ENCODE measurements around the gene SHB. TPM values are rescaled to one million over a fixed set of nuclear protein-coding genes. Genes with fewer than 3 reads are reported as not detected.

SHB gene
- total RNA-seq, 2 donors from 2014 or later: 53.2 to 54.8 TPM

DNA sequence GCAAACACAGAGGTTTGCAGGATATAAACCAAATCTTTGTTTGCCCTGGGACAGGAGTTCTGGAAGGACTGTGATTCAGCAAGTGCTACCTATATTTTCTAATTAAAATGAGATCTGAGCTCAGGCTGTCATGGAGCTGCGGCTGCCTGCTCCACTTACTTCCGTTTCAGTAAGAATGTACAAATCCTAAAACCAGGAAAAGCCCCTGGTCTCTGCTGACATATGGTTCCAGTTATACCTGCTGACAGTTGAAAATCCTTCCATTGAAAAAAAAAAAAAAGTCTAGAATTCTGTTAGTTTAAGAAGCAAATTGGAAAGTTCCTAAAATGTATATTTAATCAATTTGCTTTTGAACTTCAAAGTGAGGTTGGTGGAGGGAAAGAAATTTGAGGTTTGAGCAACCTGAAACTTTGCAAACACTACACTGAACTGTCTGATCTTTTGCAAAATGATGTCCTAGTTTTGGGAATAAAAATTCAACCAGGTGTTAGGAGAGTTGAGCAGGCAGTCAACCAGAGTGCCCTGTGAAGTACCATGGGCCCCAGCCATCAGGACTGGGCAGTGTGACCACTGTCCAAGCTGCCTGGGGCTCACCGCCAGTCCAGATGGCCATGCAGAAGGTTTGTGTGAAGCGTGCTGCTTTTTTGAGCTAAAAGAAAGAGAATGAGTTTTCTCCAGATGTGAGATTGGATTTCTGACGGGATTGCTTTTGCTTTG lies 50.6 kb downstream of the SHB start:
- Histone ChIP-seq H3K27me3 (replicated peaks; ENCODE audit: insufficient read depth) (no peaks in the 10 kb centered on the region), H3K9me3 (no peaks in the 10 kb centered on the region), H3K36me3 (no peaks in the 10 kb centered on the region), H3K4me3 (no peak overlapping the region), H3K27ac (peak overlapping the region; percentile 47 to 53), H3K4me1 (replicated peaks) (peaks cover 50% of the 10 kb centered on the region)
- TF ChIP-seq POLR2A (IDR thresholded peaks at IDR 0.05): no peak
- no peak for TF ChIP-seq POLR2AphosphoS5 (IDR thresholded peaks at IDR 0.05)
- TF ChIP-seq, protein P1, sequence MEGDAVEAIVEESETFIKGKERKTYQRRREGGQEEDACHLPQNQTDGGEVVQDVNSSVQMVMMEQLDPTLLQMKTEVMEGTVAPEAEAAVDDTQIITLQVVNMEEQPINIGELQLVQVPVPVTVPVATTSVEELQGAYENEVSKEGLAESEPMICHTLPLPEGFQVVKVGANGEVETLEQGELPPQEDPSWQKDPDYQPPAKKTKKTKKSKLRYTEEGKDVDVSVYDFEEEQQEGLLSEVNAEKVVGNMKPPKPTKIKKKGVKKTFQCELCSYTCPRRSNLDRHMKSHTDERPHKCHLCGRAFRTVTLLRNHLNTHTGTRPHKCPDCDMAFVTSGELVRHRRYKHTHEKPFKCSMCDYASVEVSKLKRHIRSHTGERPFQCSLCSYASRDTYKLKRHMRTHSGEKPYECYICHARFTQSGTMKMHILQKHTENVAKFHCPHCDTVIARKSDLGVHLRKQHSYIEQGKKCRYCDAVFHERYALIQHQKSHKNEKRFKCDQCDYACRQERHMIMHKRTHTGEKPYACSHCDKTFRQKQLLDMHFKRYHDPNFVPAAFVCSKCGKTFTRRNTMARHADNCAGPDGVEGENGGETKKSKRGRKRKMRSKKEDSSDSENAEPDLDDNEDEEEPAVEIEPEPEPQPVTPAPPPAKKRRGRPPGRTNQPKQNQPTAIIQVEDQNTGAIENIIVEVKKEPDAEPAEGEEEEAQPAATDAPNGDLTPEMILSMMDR (IDR thresholded peaks at IDR 0.05): no peak
- WGBS: 43% methylated on average over 5 of the region's 5 CpGs
- intact Hi-C loops (cut with DNase I): loop anchor here (5.0 kb wide), 1 partner anchor 49 kb away; the partner anchor contains the start of gene SHB
- DNase-seq (ENCODE audit: low spot score): no peak

DNA sequence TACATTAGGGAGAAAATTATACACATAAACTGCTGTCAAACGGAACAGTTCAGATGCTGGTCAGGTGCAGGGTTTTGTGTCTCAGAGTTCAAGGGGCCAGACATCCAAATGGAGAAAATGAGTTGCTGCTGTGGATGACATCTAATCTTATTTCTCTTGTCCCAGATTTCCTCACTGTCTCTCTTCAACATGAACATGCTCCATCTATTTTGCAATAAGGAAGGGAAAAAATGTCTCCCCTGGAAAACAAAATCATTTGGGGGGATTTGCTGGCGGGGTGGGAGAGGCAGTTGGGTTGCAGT lies 51.2 kb downstream of the SHB start:
- WGBS: 69% methylated on average over 2 of the region's 2 CpGs
- Histone ChIP-seq H3K27me3 (replicated peaks; ENCODE audit: insufficient read depth) (no peaks in the 10 kb centered on the region), H3K36me3 (no peaks in the 10 kb centered on the region), H3K4me3 (no peak overlapping the region), H3K27ac (peak overlapping the region in 1 of 2 donors; percentile 53), H3K4me1 (replicated peaks) (peaks cover 46% of the 10 kb centered on the region), H3K9me3 (no peaks in the 10 kb centered on the region)
- TF ChIP-seq POLR2A (IDR thresholded peaks at IDR 0.05) (no peak), POLR2AphosphoS5 (IDR thresholded peaks at IDR 0.05) (no peak)
- TF ChIP-seq, protein P1 (IDR thresholded peaks at IDR 0.05): no peak
- intact Hi-C loops (cut with DNase I): loop anchor here (2.0 to 5.0 kb wide), 2 partner anchors 49 to 79 kb away; partner anchors contain the start of gene SHB
- DNase-seq (ENCODE audit: low spot score): no peak

DNA sequence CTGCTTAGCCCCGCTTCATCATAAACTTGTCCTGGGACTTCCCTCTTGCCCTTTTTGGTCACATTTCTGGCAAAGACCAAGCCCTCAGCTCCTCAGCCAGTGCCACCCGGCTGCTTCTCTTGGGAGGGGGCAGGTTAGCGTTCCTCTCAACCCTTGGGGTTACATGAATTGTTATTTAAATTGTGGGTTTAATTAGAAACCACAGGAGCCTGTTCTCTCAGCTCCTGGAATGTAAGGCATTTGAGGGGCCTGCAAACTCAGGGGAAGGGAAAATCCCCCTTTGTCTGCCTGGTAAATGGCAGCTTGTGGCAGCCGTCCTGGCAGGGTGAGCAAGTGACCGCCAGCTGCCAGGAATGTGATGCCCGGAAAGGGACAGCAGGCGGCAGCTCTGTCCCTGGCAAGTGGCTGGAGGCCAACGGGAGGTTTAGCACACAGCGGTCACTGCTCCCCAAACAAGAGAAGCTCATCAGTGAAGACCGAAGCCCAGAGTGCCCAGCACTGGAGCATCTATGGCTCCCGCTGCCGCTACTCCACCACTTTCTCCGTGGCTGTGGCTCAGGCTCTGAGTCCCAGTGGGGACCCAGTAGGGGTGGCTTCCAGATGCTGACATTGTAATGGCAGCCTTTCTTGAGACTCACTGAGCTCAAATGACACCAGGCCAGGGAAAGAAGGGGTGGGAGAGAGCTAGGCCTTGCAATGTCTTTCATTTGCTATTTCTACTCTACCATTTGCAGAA lies 51.7 kb downstream of the SHB start:
- Histone ChIP-seq H3K4me1 (replicated peaks) (peaks cover 40% of the 10 kb centered on the region), H3K4me3 (no peak overlapping the region), H3K9me3 (no peaks in the 10 kb centered on the region), H3K27me3 (replicated peaks; ENCODE audit: insufficient read depth) (no peaks in the 10 kb centered on the region), H3K27ac (peak overlapping the region; percentile 53 to 63), H3K36me3 (no peaks in the 10 kb centered on the region)
- DNase-seq (ENCODE audit: low spot score): peak; percentile 85
- peak; percentile 82 for TF ChIP-seq POLR2AphosphoS5 (IDR thresholded peaks at IDR 0.05)
- TF ChIP-seq, protein P1 (IDR thresholded peaks at IDR 0.05): peak in 3 of 4 experiments; percentile 48 to 82 (median 72)
- TF ChIP-seq POLR2A (IDR thresholded peaks at IDR 0.05): no peak
- WGBS: 32% methylated on average over 13 of the region's 13 CpGs
- intact Hi-C loops (cut with DNase I): loop anchor here (2.0 to 5.0 kb wide), 2 partner anchors 50 to 79 kb away; partner anchors contain the start of gene SHB

DNA sequence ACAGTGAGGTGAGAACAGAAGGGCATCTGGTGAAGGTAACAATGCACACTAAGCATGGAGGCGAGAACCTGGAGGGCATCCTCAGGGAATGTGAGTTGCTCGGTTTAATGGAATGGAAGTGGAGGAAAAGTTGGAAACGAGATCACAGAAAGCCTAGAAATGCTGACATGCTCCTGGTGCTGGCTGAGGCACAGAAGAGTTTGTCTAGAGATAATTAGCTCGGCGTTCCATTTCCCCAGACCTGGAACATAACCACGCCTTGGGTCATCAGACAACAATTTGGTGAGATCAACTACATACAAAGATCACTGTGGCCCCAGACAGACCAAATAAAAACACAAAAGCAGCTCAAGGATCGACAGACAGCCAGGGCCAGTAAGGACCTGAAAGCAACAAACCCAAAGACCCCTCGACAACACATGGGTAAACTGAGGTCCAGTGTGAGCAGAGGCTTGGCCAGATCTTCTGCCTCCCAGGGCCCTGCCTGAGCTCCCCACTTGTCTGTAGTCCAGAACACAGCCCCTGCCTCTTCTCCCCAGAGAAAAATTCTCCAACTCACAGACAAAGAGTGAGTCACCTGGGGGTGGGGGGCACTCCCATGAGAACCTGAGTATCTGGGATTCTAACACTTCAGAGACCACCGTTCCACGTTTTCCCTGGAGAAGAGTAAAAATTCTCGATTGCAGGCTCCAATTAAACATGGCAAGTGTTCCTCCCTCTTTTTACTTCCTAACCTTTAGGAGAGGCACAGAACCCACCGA lies 52.5 kb downstream of the SHB start:
- H3K9me3 ChIP-seq: no peaks in the 10 kb centered on the region
- TF ChIP-seq POLR2AphosphoS5 (IDR thresholded peaks at IDR 0.05): peak; percentile 37
- TF ChIP-seq, protein P1 (IDR thresholded peaks at IDR 0.05): no peak
- H3K36me3 ChIP-seq: no peaks in the 10 kb centered on the region
- WGBS: 26% methylated on average over 12 of the region's 12 CpGs
- no peak overlapping the region for H3K4me3 ChIP-seq
- intact Hi-C loops (cut with DNase I): loop anchor here (2.0 to 5.0 kb wide), 2 partner anchors 51 to 78 kb away; partner anchors contain the start of gene SHB
- peaks cover 39% of the 10 kb centered on the region for H3K4me1 ChIP-seq (replicated peaks)
- peak overlapping the region; percentile 53 to 63 for H3K27ac ChIP-seq
- no peak for DNase-seq (ENCODE audit: low spot score)
- H3K27me3 ChIP-seq (replicated peaks; ENCODE audit: insufficient read depth): no peaks in the 10 kb centered on the region

Data from prostate gland (tissue), 2 donors.